NCI-H2029 treated with DMSO at 0.1 percent for 48 hours (cell line): ENCODE measurements around the gene SIRPA.
"Not testable (repeated sequence)": the region's sequence is repeated elsewhere in the genome, so short reads cannot be mapped to it uniquely, and the experiment has no call there.

Experiments
- DNase-seq: peaks from one replicate; lab custom pipeline; 2025; lab: John Stamatoyannopoulos, UW

Gene SIRPA

GRCh38 chr20:1907586-1907985, 12.4 kb downstream of the SIRPA start:
- no peak for DNase-seq

- no peak for DNase-seq
Measured at GRCh38 chr20:1908191-1908590, 13.0 kb downstream of the SIRPA start.

- DNase-seq: no peak
Measured at GRCh38 chr20:1909097-1909496, 13.9 kb downstream of the SIRPA start.

GRCh38 chr20:1911536-1911935, 16.3 kb downstream of the SIRPA start:
- DNase-seq: no peak

GRCh38 chr20:1912053-1912452, 16.8 kb downstream of the SIRPA start:
- DNase-seq: no peak

- no peak for DNase-seq
Measured at GRCh38 chr20:1912646-1913045, 17.4 kb downstream of the SIRPA start.

- not testable (repeated sequence) for DNase-seq
Measured at GRCh38 chr20:1915233-1915632, 20.0 kb downstream of the SIRPA start.

- no peak for DNase-seq
Measured at GRCh38 chr20:1915725-1916124, 20.5 kb downstream of the SIRPA start.

- no peak for DNase-seq
Measured at GRCh38 chr20:1917786-1918185, 22.6 kb downstream of the SIRPA start.

- DNase-seq: no peak
Measured at GRCh38 chr20:1918491-1919165, 23.4 kb downstream of the SIRPA start.

GRCh38 chr20:1920252-1920651, 25.0 kb downstream of the SIRPA start:
- no peak for DNase-seq

GRCh38 chr20:1920826-1921225, 25.6 kb downstream of the SIRPA start:
- DNase-seq: no peak

GRCh38 chr20:1921985-1922384, 26.8 kb downstream of the SIRPA start:
- not testable (repeated sequence) for DNase-seq

GRCh38 chr20:1922786-1923185, 27.6 kb downstream of the SIRPA start:
- DNase-seq: no peak

- DNase-seq: no peak
Measured at GRCh38 chr20:1924910-1925861, 30.0 kb downstream of the SIRPA start.

GRCh38 chr20:1926237-1926636, 31.0 kb downstream of the SIRPA start:
- DNase-seq: no peak

- DNase-seq: no peak
Measured at GRCh38 chr20:1927217-1927616, 32.0 kb downstream of the SIRPA start.

- DNase-seq: no peak
Measured at GRCh38 chr20:1928154-1928553, 32.9 kb downstream of the SIRPA start.

- no peak for DNase-seq
Measured at GRCh38 chr20:1928782-1929181, 33.6 kb downstream of the SIRPA start.

- no peak for DNase-seq
Measured at GRCh38 chr20:1929460-1929859, 34.3 kb downstream of the SIRPA start.

- DNase-seq: no peak
Measured at GRCh38 chr20:1930165-1930564, 35.0 kb downstream of the SIRPA start.

- DNase-seq: no peak
Measured at GRCh38 chr20:1931830-1932229, 36.6 kb downstream of the SIRPA start.

- DNase-seq: no peak
Measured at GRCh38 chr20:1932971-1933370, 37.8 kb downstream of the SIRPA start.
